Measurements from ENCODE around the gene LMX1B.

GRCh38 chr9:126616521-126616976 is 2.8 kb downstream of the LMX1B start:
- TF ChIP-seq CTCF (IDR thresholded peaks at IDR 0.05) = no peak
- TF ChIP-seq POLR2A (IDR thresholded peaks at IDR 0.05) = no peak
- no peak for TF ChIP-seq POLR2AphosphoS5 (IDR thresholded peaks at IDR 0.05)
- TF ChIP-seq EP300 (IDR thresholded peaks at IDR 0.05) = no peak

Data from stomach (tissue), 4 donors.